A673 (cell line): ENCODE results near the gene DLD.
"Not testable (repeated sequence)": the region's sequence is repeated elsewhere in the genome, so short reads cannot be mapped to it uniquely, and the experiment has no call there.

ENCODE experiments used
- EZH2 ChIP-seq: fragments of 200-600 bp; sonication (generic); IDR thresholded peaks from 2 replicates; pipeline ENCODE4 v1.6.1; 2017; ENCODE audit warnings: borderline replicate concordance, low read depth, mild to moderate bottlenecking, mixed read lengths, antibody characterized with exemption, low read length; ENCODE audit not compliant: poor library complexity, severe bottlenecking
- TF ChIP-seq, protein P1 (sequence below): fragments of 300-800, 200-600 bp; sonication (generic); conservative IDR thresholded peaks from 2 replicates; pipeline ENCODE4 v1.5.1; 2017; ENCODE audit warnings: low read depth, mild to moderate bottlenecking, antibody characterized with exemption, low read length, moderate library complexity, mixed read lengths

GRCh38 chr7:107956950-107957349, 66.0 kb downstream of the DLD start:
- TF ChIP-seq EZH2: not testable (repeated sequence)
- TF ChIP-seq, protein P1, sequence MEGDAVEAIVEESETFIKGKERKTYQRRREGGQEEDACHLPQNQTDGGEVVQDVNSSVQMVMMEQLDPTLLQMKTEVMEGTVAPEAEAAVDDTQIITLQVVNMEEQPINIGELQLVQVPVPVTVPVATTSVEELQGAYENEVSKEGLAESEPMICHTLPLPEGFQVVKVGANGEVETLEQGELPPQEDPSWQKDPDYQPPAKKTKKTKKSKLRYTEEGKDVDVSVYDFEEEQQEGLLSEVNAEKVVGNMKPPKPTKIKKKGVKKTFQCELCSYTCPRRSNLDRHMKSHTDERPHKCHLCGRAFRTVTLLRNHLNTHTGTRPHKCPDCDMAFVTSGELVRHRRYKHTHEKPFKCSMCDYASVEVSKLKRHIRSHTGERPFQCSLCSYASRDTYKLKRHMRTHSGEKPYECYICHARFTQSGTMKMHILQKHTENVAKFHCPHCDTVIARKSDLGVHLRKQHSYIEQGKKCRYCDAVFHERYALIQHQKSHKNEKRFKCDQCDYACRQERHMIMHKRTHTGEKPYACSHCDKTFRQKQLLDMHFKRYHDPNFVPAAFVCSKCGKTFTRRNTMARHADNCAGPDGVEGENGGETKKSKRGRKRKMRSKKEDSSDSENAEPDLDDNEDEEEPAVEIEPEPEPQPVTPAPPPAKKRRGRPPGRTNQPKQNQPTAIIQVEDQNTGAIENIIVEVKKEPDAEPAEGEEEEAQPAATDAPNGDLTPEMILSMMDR: not testable (repeated sequence)
